AG10803 (cell line): Measurements from ENCODE around the gene CD59.

Experiments
- DNase-seq: peaks from one replicate; pipeline ENCODE4 v3.0.0; 2010; ENCODE audit warnings: low read depth
- H3K4me3 ChIP-seq: 2 replicates; pipeline ENCODE4 v1.5.1; 2011; ENCODE audit warnings: mild to moderate bottlenecking, low read length, control low read depth
- CTCF ChIP-seq: conservative IDR thresholded peaks from 2 replicates; pipeline ENCODE4 v1.5.1; 2011; ENCODE audit warnings: mild to moderate bottlenecking, low read length, control low read depth, inconsistent platforms

Gene CD59

GRCh38 chr11:33674035-33674814, 62.0 kb downstream of the CD59 start:
- no peak overlapping the region for H3K4me3 ChIP-seq
- DNase-seq = peak; percentile 97
- no peak for TF ChIP-seq CTCF

- no peak for TF ChIP-seq CTCF
- no peak overlapping the region for H3K4me3 ChIP-seq
Measured at GRCh38 chr11:33672273-33672672, 64.0 kb downstream of the CD59 start.

GRCh38 chr11:33670250-33671011, 65.8 kb downstream of the CD59 start:
- peak; percentile 20; the same call in 1 of the 2 replicates for TF ChIP-seq CTCF
- no peak overlapping the region for H3K4me3 ChIP-seq
- peak; percentile 71 for DNase-seq

More at GRCh38 chr11:33672273-33672672, 64.0 kb downstream of the CD59 start:
- no peak for DNase-seq

GRCh38 chr11:33669598-33670249, 66.5 kb downstream of the CD59 start:
- H3K4me3 ChIP-seq = no peak overlapping the region
- DNase-seq = no peak
- TF ChIP-seq CTCF = no peak

- no peak for TF ChIP-seq CTCF
- H3K4me3 ChIP-seq = no peak overlapping the region
- no peak for DNase-seq
Measured at GRCh38 chr11:33668951-33669596, 67.1 kb downstream of the CD59 start.

- H3K4me3 ChIP-seq = no peak overlapping the region
- no peak for TF ChIP-seq CTCF
- DNase-seq = no peak
Measured at GRCh38 chr11:33668468-33668825, 67.8 kb downstream of the CD59 start.
